ENCODE measurements around the gene GRXCR2. TPM values are rescaled to one million over a fixed set of nuclear protein-coding genes. Genes with fewer than 3 reads are reported as not detected.
A peak's percentile ranks its signal among the peaks of the same experiment; 100 is the strongest.
"Not testable (repeated sequence)": the region's sequence is repeated elsewhere in the genome, so short reads cannot be mapped to it uniquely, and the experiment has no call there.

GRXCR2 gene
- total RNA-seq, 1 donor from 2014 or later: not detected

GRCh38 chr5:145841299-145841698 is 31.5 kb downstream of the GRXCR2 start:
- FAIRE-seq: no peak
- H3K4me1 ChIP-seq (ENCODE audit: insufficient read depth, low read length): no peaks in the 10 kb centered on the region
- Mint-ChIP-seq H3K4me1 (ENCODE audit: low read depth, unreplicated experiment) (no peaks in the 10 kb centered on the region), H3K27ac (ENCODE audit: unreplicated experiment) (no peak overlapping the region), H3K9me3 (ENCODE audit: unreplicated experiment) (peaks cover 2% of the 10 kb centered on the region), H3K27me3 (ENCODE audit: low read depth, unreplicated experiment) (peaks cover 2% of the 10 kb centered on the region), H3K36me3 (ENCODE audit: low read depth, unreplicated experiment) (no peaks in the 10 kb centered on the region), H3K4me3 (ENCODE audit: unreplicated experiment) (no peak overlapping the region)
- H3K27ac ChIP-seq (ENCODE audit: low read depth, low read length): no peak overlapping the region
- no peaks in the 10 kb centered on the region for H3K9me3 ChIP-seq (ENCODE audit: insufficient read depth, low read depth, low read length)
- DNase-seq (ENCODE audit: low read depth): no peak
- no peaks in the 10 kb centered on the region for H4K20me1 ChIP-seq (ENCODE audit: insufficient read depth, low read length)
- H3K36me3 ChIP-seq (ENCODE audit: insufficient read depth, low read length): no peaks in the 10 kb centered on the region
- TF ChIP-seq EZH2 (IDR thresholded peaks at IDR 0.05; ENCODE audit: insufficient read depth, low read length) (no peak), CTCF (IDR thresholded peaks at IDR 0.05; ENCODE audit: insufficient read depth, low read depth, low read length) (no peak)
- H3K79me2 ChIP-seq (ENCODE audit: insufficient read depth, low read length): no peaks in the 10 kb centered on the region
- H3K9ac ChIP-seq (ENCODE audit: low read length): no peak overlapping the region
- no peak overlapping the region for H3K4me2 ChIP-seq (ENCODE audit: low read length)
- no peak overlapping the region for H2AFZ ChIP-seq (ENCODE audit: low read depth, low read length)
- H3K4me3 ChIP-seq (ENCODE audit: insufficient read depth, low read depth, low read length): no peak overlapping the region
- no peaks in the 10 kb centered on the region for H3K27me3 ChIP-seq (ENCODE audit: insufficient read depth, low read length)

GRCh38 chr5:145840458-145841132 is 32.2 kb downstream of the GRXCR2 start:
- no peaks in the 10 kb centered on the region for H3K9me3 ChIP-seq (ENCODE audit: insufficient read depth, low read depth, low read length)
- H3K27ac Mint-ChIP-seq (ENCODE audit: unreplicated experiment): no peak overlapping the region
- no peaks in the 10 kb centered on the region for H3K36me3 Mint-ChIP-seq (ENCODE audit: low read depth, unreplicated experiment)
- DNase-seq (ENCODE audit: low read depth) (no peak), FAIRE-seq (no peak)
- no peaks in the 10 kb centered on the region for H3K4me1 Mint-ChIP-seq (ENCODE audit: low read depth, unreplicated experiment)
- peaks cover 2% of the 10 kb centered on the region for H3K9me3 Mint-ChIP-seq (ENCODE audit: unreplicated experiment)
- H3K4me2 ChIP-seq (ENCODE audit: low read length): no peak overlapping the region
- no peak overlapping the region for H3K27ac ChIP-seq (ENCODE audit: low read depth, low read length)
- H3K36me3 ChIP-seq (ENCODE audit: insufficient read depth, low read length): no peaks in the 10 kb centered on the region
- H3K4me1 ChIP-seq (ENCODE audit: insufficient read depth, low read length): peaks cover 5% of the 10 kb centered on the region
- H2AFZ ChIP-seq (ENCODE audit: low read depth, low read length): no peak overlapping the region
- H3K27me3 ChIP-seq (ENCODE audit: insufficient read depth, low read length): no peaks in the 10 kb centered on the region
- peaks cover 2% of the 10 kb centered on the region for H3K27me3 Mint-ChIP-seq (ENCODE audit: low read depth, unreplicated experiment)
- TF ChIP-seq CTCF (IDR thresholded peaks at IDR 0.05; ENCODE audit: insufficient read depth, low read depth, low read length): no peak
- no peak for TF ChIP-seq EZH2 (IDR thresholded peaks at IDR 0.05; ENCODE audit: insufficient read depth, low read length)
- H3K4me3 ChIP-seq (ENCODE audit: insufficient read depth, low read depth, low read length): no peak overlapping the region
- H3K4me3 Mint-ChIP-seq (ENCODE audit: unreplicated experiment): no peak overlapping the region
- H3K9ac ChIP-seq (ENCODE audit: low read length): no peak overlapping the region
- H3K79me2 ChIP-seq (ENCODE audit: insufficient read depth, low read length): no peaks in the 10 kb centered on the region
- no peaks in the 10 kb centered on the region for H4K20me1 ChIP-seq (ENCODE audit: insufficient read depth, low read length)

- TF ChIP-seq CTCF (IDR thresholded peaks at IDR 0.05; ENCODE audit: insufficient read depth, low read depth, low read length): no peak
- TF ChIP-seq EZH2 (IDR thresholded peaks at IDR 0.05; ENCODE audit: insufficient read depth, low read length): no peak
- H3K4me3 ChIP-seq (ENCODE audit: insufficient read depth, low read depth, low read length): no peak overlapping the region
Observed at GRCh38 chr5:145838276-145838675, 34.5 kb downstream of the GRXCR2 start.

GRCh38 chr5:145836241-145836640 is 36.6 kb downstream of the GRXCR2 start:
- H3K36me3 Mint-ChIP-seq (ENCODE audit: low read depth, unreplicated experiment): not testable (repeated sequence)

More at GRCh38 chr5:145838276-145838675, 34.5 kb downstream of the GRXCR2 start:
- Histone ChIP-seq H3K27me3 (ENCODE audit: insufficient read depth, low read length) (no peaks in the 10 kb centered on the region), H2AFZ (ENCODE audit: low read depth, low read length) (no peak overlapping the region), H3K9ac (ENCODE audit: low read length) (no peak overlapping the region), H3K4me2 (ENCODE audit: low read length) (no peak overlapping the region), H3K4me1 (ENCODE audit: insufficient read depth, low read length) (peaks cover 7% of the 10 kb centered on the region), H3K36me3 (ENCODE audit: insufficient read depth, low read length) (no peaks in the 10 kb centered on the region), H3K27ac (ENCODE audit: low read depth, low read length) (no peak overlapping the region), H3K9me3 (ENCODE audit: insufficient read depth, low read depth, low read length) (no peaks in the 10 kb centered on the region), H3K79me2 (ENCODE audit: insufficient read depth, low read length) (no peaks in the 10 kb centered on the region), H4K20me1 (ENCODE audit: insufficient read depth, low read length) (no peaks in the 10 kb centered on the region)
- peaks cover 2% of the 10 kb centered on the region for H3K27me3 Mint-ChIP-seq (ENCODE audit: low read depth, unreplicated experiment)
- H3K27ac Mint-ChIP-seq (ENCODE audit: unreplicated experiment): no peak overlapping the region
- H3K9me3 Mint-ChIP-seq (ENCODE audit: unreplicated experiment): peaks cover 2% of the 10 kb centered on the region
- no peak for DNase-seq (ENCODE audit: low read depth)
- no peak for FAIRE-seq
- no peak overlapping the region for H3K4me3 Mint-ChIP-seq (ENCODE audit: unreplicated experiment)
- no peaks in the 10 kb centered on the region for H3K36me3 Mint-ChIP-seq (ENCODE audit: low read depth, unreplicated experiment)
- no peaks in the 10 kb centered on the region for H3K4me1 Mint-ChIP-seq (ENCODE audit: low read depth, unreplicated experiment)

More at GRCh38 chr5:145836241-145836640, 36.6 kb downstream of the GRXCR2 start:
- not testable (repeated sequence) for H3K4me1 ChIP-seq (ENCODE audit: insufficient read depth, low read length); H3K79me2 ChIP-seq (ENCODE audit: insufficient read depth, low read length); FAIRE-seq; H3K4me3 ChIP-seq (ENCODE audit: insufficient read depth, low read depth, low read length); H3K9me3 Mint-ChIP-seq (ENCODE audit: unreplicated experiment); H3K27ac ChIP-seq (ENCODE audit: low read depth, low read length); H2AFZ ChIP-seq (ENCODE audit: low read depth, low read length); H4K20me1 ChIP-seq (ENCODE audit: insufficient read depth, low read length); H3K27me3 ChIP-seq (ENCODE audit: insufficient read depth, low read length); H3K9ac ChIP-seq (ENCODE audit: low read length); H3K36me3 ChIP-seq (ENCODE audit: insufficient read depth, low read length); H3K4me1 Mint-ChIP-seq (ENCODE audit: low read depth, unreplicated experiment); H3K27me3 Mint-ChIP-seq (ENCODE audit: low read depth, unreplicated experiment); H3K9me3 ChIP-seq (ENCODE audit: insufficient read depth, low read depth, low read length); DNase-seq (ENCODE audit: low read depth); H3K27ac Mint-ChIP-seq (ENCODE audit: unreplicated experiment)
- H3K4me3 Mint-ChIP-seq (ENCODE audit: unreplicated experiment): peak overlapping the region; percentile 71
- peak overlapping the region; percentile 95 for H3K4me2 ChIP-seq (ENCODE audit: low read length)

Data from astrocyte (in vitro differentiated cells and primary cell).